ENCODE measurements around the gene SCP2.

- TF ChIP-seq CTCF (IDR thresholded peaks at IDR 0.05; ENCODE audit: low read depth, low read length, poor library complexity, severe bottlenecking) (no peak), EZH2phosphoT487 (IDR thresholded peaks at IDR 0.05; ENCODE audit: borderline replicate concordance, low read length) (no peak)
Measured at GRCh38 chr1:53068314-53069099, 141.4 kb downstream of the SCP2 start.

Measured in DOHH2 (cell line).